Activated CD4-positive, alpha-beta T cell treated with anti-CD3 and anti-CD28 coated beads for 1 hour (primary cell): ENCODE results near the gene TAOK3.
A peak's percentile ranks its signal among the peaks of the same experiment; 100 is the strongest.
"Not testable (repeated sequence)": the region's sequence is repeated elsewhere in the genome, so short reads cannot be mapped to it uniquely, and the experiment has no call there.

Experiments used
- DNase-seq: peaks from one replicate; pipeline ENCODE4 v3.0.0-alpha.2; 2020

TAOK3 gene

GRCh38 chr12:118372541-118373495, at the start of gene TAOK3:
Gene TAOK3, minus strand, starts transcription at chr12:118372907. Its CDS starts 117,340 bp downstream, at chr12:118255567.
- DNase-seq = peak; percentile 94

GRCh38 chr12:118420673-118421072, 48.0 kb upstream of the TAOK3 start:
- no peak for DNase-seq

- no peak for DNase-seq
These were observed 45.8 kb upstream of the TAOK3 start for GRCh38 chr12:118418385-118419057.

GRCh38 chr12:118417942-118418341, 45.2 kb upstream of the TAOK3 start:
- DNase-seq = no peak

- DNase-seq = no peak
These were observed 37.1 kb upstream of the TAOK3 start for GRCh38 chr12:118409834-118410233.

GRCh38 chr12:118408241-118408640, 35.5 kb upstream of the TAOK3 start:
- not testable (repeated sequence) for DNase-seq

- peak; percentile 18 for DNase-seq
These were observed 32.3 kb upstream of the TAOK3 start for GRCh38 chr12:118404876-118405521.

- DNase-seq = no peak
These were observed 29.5 kb upstream of the TAOK3 start for GRCh38 chr12:118402251-118402650.

GRCh38 chr12:118398940-118399339, 26.2 kb upstream of the TAOK3 start:
- no peak for DNase-seq

GRCh38 chr12:118398524-118398923, 25.8 kb upstream of the TAOK3 start:
- DNase-seq = no peak

- no peak for DNase-seq
These were observed 25.2 kb upstream of the TAOK3 start for GRCh38 chr12:118397708-118398440.

GRCh38 chr12:118391836-118392235, 19.1 kb upstream of the TAOK3 start:
- no peak for DNase-seq

- DNase-seq = no peak
These were observed 18.7 kb upstream of the TAOK3 start for GRCh38 chr12:118391424-118391823.

- DNase-seq = peak; percentile 62
These were observed 5.3 kb upstream of the TAOK3 start for GRCh38 chr12:118377884-118378470.

- DNase-seq = no peak
These were observed 4.5 kb upstream of the TAOK3 start for GRCh38 chr12:118377021-118377883.

GRCh38 chr12:118376089-118377020, 3.6 kb upstream of the TAOK3 start, which contains the start of gene SUDS3:
Gene SUDS3, plus strand, starts transcription at chr12:118376555. Its CDS starts 137 bp downstream, at chr12:118376692.
- DNase-seq = peak; percentile 88

GRCh38 chr12:118375348-118375747, 2.6 kb upstream of the TAOK3 start:
- no peak for DNase-seq

- no peak for DNase-seq
These were observed 2.2 kb upstream of the TAOK3 start for GRCh38 chr12:118374909-118375308.

- no peak for DNase-seq
These were observed 1.5 kb upstream of the TAOK3 start for GRCh38 chr12:118374126-118374725.

GRCh38 chr12:118373616-118374015, 909 bp upstream of the TAOK3 start:
- no peak for DNase-seq
